HepG2 (cell line): ENCODE data around the gene SMAD3. TPM values are rescaled to one million over a fixed set of nuclear protein-coding genes. Genes with fewer than 3 reads are reported as not detected.

ENCODE experiments used
- ARID5B ChIP-seq: IDR thresholded peaks from 2 replicates; pipeline ENCODE4 v1.4.0; 2020; ENCODE audit warnings: mild to moderate bottlenecking, missing genetic modification reagents
- HNF1A ChIP-seq, 2 experiments: sonication (generic) in 1 of 2; formaldehyde crosslinking in 1 of 2; IDR thresholded peaks; 2 replicates each; pipeline versions ENCODE4 v1.4.0 to v1.6.1; 2016 to 2020; ENCODE audit warnings: borderline replicate concordance in 1 of 2, low read depth in 1 of 2, mild to moderate bottlenecking in 1 of 2, missing genetic modification reagents in 1 of 2
- HNF4A ChIP-seq: sonication (generic); formaldehyde crosslinking; IDR thresholded peaks from 2 replicates; pipeline ENCODE4 v1.4.0; 2020; ENCODE audit warnings: missing genetic modification reagents
- MYC ChIP-seq: sonication (generic); formaldehyde crosslinking; IDR thresholded peaks from 2 replicates; pipeline ENCODE4 v1.9.0; 2021; ENCODE audit warnings: missing genetic modification reagents, borderline replicate concordance
- TBX3 ChIP-seq: fragments of 450-650 bp; IDR thresholded peaks from 2 replicates; pipeline ENCODE4 v1.6.1; 2017; ENCODE audit warnings: antibody characterized with exemption, mild to moderate bottlenecking, inconsistent platforms, borderline replicate concordance
- TEAD2 ChIP-seq: sonication (generic); formaldehyde crosslinking; IDR thresholded peaks from 2 replicates; pipeline ENCODE4 v1.9.0; 2021; ENCODE audit warnings: missing genetic modification reagents
- THAP11 ChIP-seq: IDR thresholded peaks from 2 replicates; pipeline ENCODE4 v1.6.1; 2016; ENCODE audit warnings: missing biosample characterization, missing genetic modification reagents
- ZBTB38 ChIP-seq: sonication (generic); formaldehyde crosslinking; IDR thresholded peaks from 2 replicates; pipeline ENCODE4 v1.5.1; 2020; ENCODE audit warnings: mild to moderate bottlenecking, missing genetic modification reagents
- ZNF496 ChIP-seq: sonication (generic); formaldehyde crosslinking; IDR thresholded peaks from 2 replicates; pipeline ENCODE4 v1.8.1; 2023; ENCODE audit warnings: mild to moderate bottlenecking, moderate library complexity, missing genetic modification reagents; ENCODE audit not compliant: insufficient replicate concordance
- ZNF546 ChIP-seq: sonication (generic); formaldehyde crosslinking; conservative IDR thresholded peaks from 2 replicates; pipeline ENCODE4 v1.8.1; 2023; ENCODE audit warnings: mild to moderate bottlenecking, missing genetic modification reagents
- ZNF563 ChIP-seq: sonication (generic); formaldehyde crosslinking; IDR thresholded peaks from 2 replicates; pipeline ENCODE4 v1.8.0; 2022; ENCODE audit warnings: mild to moderate bottlenecking, moderate library complexity, missing genetic modification reagents
- ZNF598 ChIP-seq: sonication (generic); formaldehyde crosslinking; IDR thresholded peaks from 2 replicates; pipeline ENCODE4 v1.5.1; 2020; ENCODE audit warnings: mild to moderate bottlenecking, missing genetic modification reagents, borderline replicate concordance
- ZNF644 ChIP-seq: IDR thresholded peaks from 2 replicates; pipeline ENCODE4 v1.6.1; 2016; ENCODE audit warnings: low read depth
- ZNF83 ChIP-seq: sonication (generic); formaldehyde crosslinking; IDR thresholded peaks from 2 replicates; pipeline ENCODE4 v1.4.0; 2020; ENCODE audit warnings: missing genetic modification reagents, mild to moderate bottlenecking, borderline replicate concordance
- ZNF850 ChIP-seq: sonication (generic); formaldehyde crosslinking; conservative IDR thresholded peaks from 2 replicates; pipeline ENCODE4 v1.9.0; 2021; ENCODE audit warnings: mild to moderate bottlenecking, missing genetic modification reagents
- polyA plus RNA-seq, 8 experiments: library from polyadenylated mRNA; depleted of rRNA in 3 of 8; stranded (reverse) in 7 of 8; unstranded in 1 of 8; fragments of >200 nt; fragmentation: Illumina TruSeq in 4 of 8; extraction: Trizol in 4 of 8; gene quantifications; 2 replicates each; pipeline versions ENCODE4 v1.2.1 to v1.2.3, GENCODE V29; 2011 to 2016; ENCODE audit warnings: low read depth in 4 of 8, missing spikeins in 1 of 8, mixed read lengths in 1 of 8; ENCODE audit not compliant: insufficient read depth in 1 of 8
- total RNA-seq, 5 experiments: library from RNA; depleted of rRNA; stranded (reverse); fragments of >200 nt; fragmentation: Illumina TruSeq; extraction: Trizol; gene quantifications; 2 replicates each; pipeline ENCODE4 v1.2.3, GENCODE V29; 2016; ENCODE audit warnings: low read depth in 1 of 5
- TF ChIP-seq, protein P1 (sequence below): sonication (generic); formaldehyde crosslinking; IDR thresholded peaks from 2 replicates; pipeline ENCODE4 v1.8.0; 2023; ENCODE audit warnings: mild to moderate bottlenecking, missing genetic modification reagents
- TF ChIP-seq, protein P2 (sequence below): sonication (generic); formaldehyde crosslinking; conservative IDR thresholded peaks from 2 replicates; pipeline ENCODE4 v1.4.0; 2020; ENCODE audit warnings: missing genetic modification reagents

SMAD3 gene
- total and polyA plus RNA-seq, 2 of the 13 experiments (the other 11 are each of a cell fraction or from before 2014, with no cell fraction given): 8.6 to 56.3 TPM

DNA sequence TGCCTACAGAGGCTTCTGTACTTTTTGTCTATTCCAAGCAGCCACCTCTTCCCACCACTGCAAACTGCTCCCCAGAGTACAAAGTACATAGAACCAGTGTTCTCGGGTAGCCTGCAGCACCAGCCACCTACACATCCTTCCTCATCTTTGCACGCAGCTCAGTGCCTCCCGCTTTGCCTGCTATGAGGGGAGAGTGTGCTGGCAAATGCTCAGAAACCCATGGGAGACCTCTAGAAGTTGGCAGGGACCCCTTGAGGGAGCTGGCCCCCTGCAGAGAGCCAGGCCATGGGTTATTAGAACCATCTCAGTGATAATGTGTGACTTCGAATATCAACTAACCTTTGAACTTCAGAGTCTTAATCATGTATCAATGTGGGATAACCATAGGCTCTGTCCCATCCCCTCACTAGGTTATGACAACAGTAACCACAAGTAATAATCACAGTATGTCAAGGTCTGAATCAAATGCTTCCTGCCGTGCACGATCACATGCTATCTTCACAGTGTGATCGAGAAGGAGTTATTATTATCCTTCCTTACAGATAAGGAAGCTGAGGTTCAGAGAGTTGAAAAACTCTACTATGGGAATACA lies 22.8 kb upstream of the SMAD3 start (continued):
- no peak for TF ChIP-seq ZNF546 (CRISPR knock-in tag)
- no peak for TF ChIP-seq ZNF496 (CRISPR knock-in tag)
- TF ChIP-seq, protein P1, sequence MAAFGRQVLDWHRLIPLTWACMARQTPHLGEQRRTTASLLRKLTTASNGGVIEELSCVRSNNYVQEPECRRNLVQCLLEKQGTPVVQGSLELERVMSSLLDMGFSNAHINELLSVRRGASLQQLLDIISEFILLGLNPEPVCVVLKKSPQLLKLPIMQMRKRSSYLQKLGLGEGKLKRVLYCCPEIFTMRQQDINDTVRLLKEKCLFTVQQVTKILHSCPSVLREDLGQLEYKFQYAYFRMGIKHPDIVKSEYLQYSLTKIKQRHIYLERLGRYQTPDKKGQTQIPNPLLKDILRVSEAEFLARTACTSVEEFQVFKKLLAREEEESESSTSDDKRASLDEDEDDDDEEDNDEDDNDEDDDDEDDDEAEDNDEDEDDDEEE (CRISPR knock-in tag): 0 out of 2 replicates have a peak, but pooled peaks have one; percentile 35
- TF ChIP-seq MYC (CRISPR knock-in tag): no peak
- TF ChIP-seq TBX3: no peak
- TF ChIP-seq ZBTB38 (CRISPR knock-in tag): peak; percentile 66
- no peak for TF ChIP-seq TEAD2 (CRISPR knock-in tag)
- peak; percentile 75 for TF ChIP-seq HNF4A (CRISPR knock-in tag)
- no peak for TF ChIP-seq ZNF83 (CRISPR knock-in tag)
- TF ChIP-seq ARID5B (CRISPR knock-in tag): no peak
- TF ChIP-seq HNF1A (IDR thresholded peaks at IDR 0.05; ENCODE audit: low read depth): no peak
- TF ChIP-seq HNF1A (CRISPR knock-in tag; IDR thresholded peaks at IDR 0.05; ENCODE audit: borderline replicate concordance): no peak
- no peak for TF ChIP-seq THAP11
- TF ChIP-seq ZNF850 (CRISPR knock-in tag): no peak
- TF ChIP-seq, protein P2, sequence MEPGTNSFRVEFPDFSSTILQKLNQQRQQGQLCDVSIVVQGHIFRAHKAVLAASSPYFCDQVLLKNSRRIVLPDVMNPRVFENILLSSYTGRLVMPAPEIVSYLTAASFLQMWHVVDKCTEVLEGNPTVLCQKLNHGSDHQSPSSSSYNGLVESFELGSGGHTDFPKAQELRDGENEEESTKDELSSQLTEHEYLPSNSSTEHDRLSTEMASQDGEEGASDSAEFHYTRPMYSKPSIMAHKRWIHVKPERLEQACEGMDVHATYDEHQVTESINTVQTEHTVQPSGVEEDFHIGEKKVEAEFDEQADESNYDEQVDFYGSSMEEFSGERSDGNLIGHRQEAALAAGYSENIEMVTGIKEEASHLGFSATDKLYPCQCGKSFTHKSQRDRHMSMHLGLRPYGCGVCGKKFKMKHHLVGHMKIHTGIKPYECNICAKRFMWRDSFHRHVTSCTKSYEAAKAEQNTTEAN (CRISPR knock-in tag): no peak
- no peak for TF ChIP-seq ZNF563 (CRISPR knock-in tag)
- no peak for TF ChIP-seq ZNF598 (CRISPR knock-in tag)
- no peak for TF ChIP-seq ZNF644 (CRISPR knock-in tag)
